Adrenal gland (tissue), 5 donors: Measurements from ENCODE around the gene ZDBF2.
"Not testable (repeated sequence)": the region's sequence is repeated elsewhere in the genome, so short reads cannot be mapped to it uniquely, and the experiment has no call there.

ENCODE experiments used
- POLR2A ChIP-seq, 2 donors: fragments of 450-650 bp; IDR thresholded peaks; one replicate each; pipeline ENCODE4 v1.6.1; 2017; ENCODE audit warnings: antibody characterized with exemption in 2 of 2, mild to moderate bottlenecking in 2 of 2, moderate library complexity in 1 of 2
- TF ChIP-seq, protein P1 (sequence below), 6 experiments: fragments of 450-650 bp in 4 of 6; fragments of 200-600 bp in 2 of 6; sonication (generic) in 1 of 6; IDR thresholded peaks; 1 replicate in 5 of 6; 2 replicates in 1 of 6; pipeline versions ENCODE4 v1.5.1 to v1.8.0; 2016 to 2021; ENCODE audit warnings: antibody characterized with exemption in 6 of 6, mild to moderate bottlenecking in 2 of 6, moderate library complexity in 1 of 6
- donor health status: DM: no; HTN: no; CAD: no.

DNA sequence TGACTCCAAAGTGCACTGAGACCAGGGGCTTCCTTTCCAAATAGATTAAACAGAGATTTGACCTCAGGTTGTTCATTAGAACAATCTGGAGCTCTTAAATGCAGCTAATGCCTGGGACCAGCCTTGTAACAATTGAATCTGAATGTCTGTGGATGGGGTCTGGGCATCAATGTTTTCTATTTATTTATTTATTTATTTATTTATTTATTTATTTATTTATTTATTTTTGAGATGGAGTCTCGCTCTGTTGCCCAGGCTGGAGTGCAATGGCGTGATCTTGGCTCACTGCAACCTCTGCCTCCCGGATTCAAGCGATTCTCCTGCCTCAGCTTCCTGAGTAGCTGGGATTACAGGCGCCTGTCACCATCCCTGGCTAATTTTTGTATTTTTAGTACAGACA is 86.4 kb downstream of the ZDBF2 start:
- not testable (repeated sequence) for TF ChIP-seq POLR2A (IDR thresholded peaks at IDR 0.05)
- TF ChIP-seq, protein P1, sequence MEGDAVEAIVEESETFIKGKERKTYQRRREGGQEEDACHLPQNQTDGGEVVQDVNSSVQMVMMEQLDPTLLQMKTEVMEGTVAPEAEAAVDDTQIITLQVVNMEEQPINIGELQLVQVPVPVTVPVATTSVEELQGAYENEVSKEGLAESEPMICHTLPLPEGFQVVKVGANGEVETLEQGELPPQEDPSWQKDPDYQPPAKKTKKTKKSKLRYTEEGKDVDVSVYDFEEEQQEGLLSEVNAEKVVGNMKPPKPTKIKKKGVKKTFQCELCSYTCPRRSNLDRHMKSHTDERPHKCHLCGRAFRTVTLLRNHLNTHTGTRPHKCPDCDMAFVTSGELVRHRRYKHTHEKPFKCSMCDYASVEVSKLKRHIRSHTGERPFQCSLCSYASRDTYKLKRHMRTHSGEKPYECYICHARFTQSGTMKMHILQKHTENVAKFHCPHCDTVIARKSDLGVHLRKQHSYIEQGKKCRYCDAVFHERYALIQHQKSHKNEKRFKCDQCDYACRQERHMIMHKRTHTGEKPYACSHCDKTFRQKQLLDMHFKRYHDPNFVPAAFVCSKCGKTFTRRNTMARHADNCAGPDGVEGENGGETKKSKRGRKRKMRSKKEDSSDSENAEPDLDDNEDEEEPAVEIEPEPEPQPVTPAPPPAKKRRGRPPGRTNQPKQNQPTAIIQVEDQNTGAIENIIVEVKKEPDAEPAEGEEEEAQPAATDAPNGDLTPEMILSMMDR (IDR thresholded peaks at IDR 0.05): not testable (repeated sequence)
